RWPE2 (cell line): ENCODE measurements around the gene PLSCR1.

Experiments used
- ATAC-seq: fragments of 200-7000 bp; cut with Tn5 transposase; 3 replicates; pipeline ENCODE4 v1.9.1; 2021; ENCODE audit warnings: low read depth
- DNase-seq: peaks from one replicate; pipeline ENCODE4 v3.0.0-alpha.2; 2020; ENCODE audit warnings: low spot score
- H3K27ac ChIP-seq: fragments of 450-650 bp; 2 replicates; pipeline ENCODE4 v1.5.1; 2017; ENCODE audit warnings: mild to moderate bottlenecking; ENCODE audit not compliant: poor library complexity, severe bottlenecking
- H3K27me3 ChIP-seq: fragments of 250-450 bp; sonication (Bioruptor Pico); 2 replicates; pipeline ENCODE4 v1.5.1; 2021; ENCODE audit warnings: mild to moderate bottlenecking, moderate library complexity; ENCODE audit not compliant: insufficient read depth, poor library complexity, severe bottlenecking
- H3K36me3 ChIP-seq: fragments of 250-450 bp; sonication (Bioruptor Pico); 2 replicates; pipeline ENCODE4 v1.5.1; 2020; ENCODE audit warnings: low read depth, mild to moderate bottlenecking, moderate library complexity
- H3K4me1 ChIP-seq: fragments of 250-450 bp; sonication (Bioruptor Pico); 2 replicates; pipeline ENCODE4 v1.5.1; 2021; ENCODE audit warnings: mild to moderate bottlenecking, moderate library complexity; ENCODE audit not compliant: insufficient read depth, poor library complexity, severe bottlenecking
- H3K4me3 ChIP-seq: fragments of 250-450 bp; sonication (Bioruptor Pico); 2 replicates; pipeline ENCODE4 v1.5.1; 2021; ENCODE audit warnings: mild to moderate bottlenecking, moderate library complexity; ENCODE audit not compliant: severe bottlenecking
- H3K9me3 ChIP-seq: fragments of 250-450 bp; sonication (Bioruptor Pico); 2 replicates; pipeline ENCODE4 v1.5.1; 2021; ENCODE audit warnings: mild to moderate bottlenecking, moderate library complexity; ENCODE audit not compliant: severe bottlenecking
- TF ChIP-seq, protein P1 (sequence below): fragments of 450-650 bp; IDR thresholded peaks from one replicate; pipeline ENCODE4 v1.5.1; 2017; ENCODE audit warnings: mild to moderate bottlenecking, moderate library complexity; ENCODE audit not compliant: poor library complexity, severe bottlenecking

The PLSCR1 gene

GRCh38 chr3:146574173-146574572 is 29.8 kb upstream of the PLSCR1 start:
- DNase-seq (no peak), ATAC-seq (no peak)
- Histone ChIP-seq H3K27ac (no peak overlapping the region), H3K9me3 (no peaks in the 10 kb centered on the region), H3K27me3 (no peaks in the 10 kb centered on the region), H3K4me3 (no peak overlapping the region), H3K36me3 (no peaks in the 10 kb centered on the region), H3K4me1 (no peaks in the 10 kb centered on the region)
- TF ChIP-seq, protein P1, sequence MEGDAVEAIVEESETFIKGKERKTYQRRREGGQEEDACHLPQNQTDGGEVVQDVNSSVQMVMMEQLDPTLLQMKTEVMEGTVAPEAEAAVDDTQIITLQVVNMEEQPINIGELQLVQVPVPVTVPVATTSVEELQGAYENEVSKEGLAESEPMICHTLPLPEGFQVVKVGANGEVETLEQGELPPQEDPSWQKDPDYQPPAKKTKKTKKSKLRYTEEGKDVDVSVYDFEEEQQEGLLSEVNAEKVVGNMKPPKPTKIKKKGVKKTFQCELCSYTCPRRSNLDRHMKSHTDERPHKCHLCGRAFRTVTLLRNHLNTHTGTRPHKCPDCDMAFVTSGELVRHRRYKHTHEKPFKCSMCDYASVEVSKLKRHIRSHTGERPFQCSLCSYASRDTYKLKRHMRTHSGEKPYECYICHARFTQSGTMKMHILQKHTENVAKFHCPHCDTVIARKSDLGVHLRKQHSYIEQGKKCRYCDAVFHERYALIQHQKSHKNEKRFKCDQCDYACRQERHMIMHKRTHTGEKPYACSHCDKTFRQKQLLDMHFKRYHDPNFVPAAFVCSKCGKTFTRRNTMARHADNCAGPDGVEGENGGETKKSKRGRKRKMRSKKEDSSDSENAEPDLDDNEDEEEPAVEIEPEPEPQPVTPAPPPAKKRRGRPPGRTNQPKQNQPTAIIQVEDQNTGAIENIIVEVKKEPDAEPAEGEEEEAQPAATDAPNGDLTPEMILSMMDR = no peak

- H3K4me1 ChIP-seq = no peaks in the 10 kb centered on the region
- no peaks in the 10 kb centered on the region for H3K9me3 ChIP-seq
- H3K27ac ChIP-seq = no peak overlapping the region
- H3K27me3 ChIP-seq = no peaks in the 10 kb centered on the region
- TF ChIP-seq, protein P1 = no peak
- no peaks in the 10 kb centered on the region for H3K36me3 ChIP-seq
- no peak for ATAC-seq
- DNase-seq = no peak
- H3K4me3 ChIP-seq = no peak overlapping the region
Observed at GRCh38 chr3:146569314-146569713, 24.9 kb upstream of the PLSCR1 start.

GRCh38 chr3:146566138-146566537 is 21.7 kb upstream of the PLSCR1 start:
- Histone ChIP-seq H3K9me3 (no peaks in the 10 kb centered on the region), H3K36me3 (no peaks in the 10 kb centered on the region), H3K4me3 (no peak overlapping the region), H3K27ac (no peak overlapping the region), H3K27me3 (no peaks in the 10 kb centered on the region), H3K4me1 (no peaks in the 10 kb centered on the region)
- TF ChIP-seq, protein P1 = no peak
- no peak for DNase-seq
- no peak for ATAC-seq

GRCh38 chr3:146561879-146562278 is 17.5 kb upstream of the PLSCR1 start:
- TF ChIP-seq, protein P1 = no peak
- DNase-seq (no peak), ATAC-seq (peak; percentile 44; the same call in 1 of the 3 replicates)
- H3K4me3 ChIP-seq = no peak overlapping the region
- no peaks in the 10 kb centered on the region for H3K9me3 ChIP-seq
- no peaks in the 10 kb centered on the region for H3K27me3 ChIP-seq
- no peaks in the 10 kb centered on the region for H3K36me3 ChIP-seq
- no peak overlapping the region for H3K27ac ChIP-seq
- H3K4me1 ChIP-seq = no peaks in the 10 kb centered on the region

GRCh38 chr3:146561463-146561862 is 17.1 kb upstream of the PLSCR1 start:
- ATAC-seq = no peak
- DNase-seq = no peak
- no peaks in the 10 kb centered on the region for H3K9me3 ChIP-seq
- TF ChIP-seq, protein P1 = no peak
- H3K27ac ChIP-seq = no peak overlapping the region
- H3K4me3 ChIP-seq = no peak overlapping the region
- H3K36me3 ChIP-seq = no peaks in the 10 kb centered on the region
- H3K4me1 ChIP-seq = no peaks in the 10 kb centered on the region
- H3K27me3 ChIP-seq = no peaks in the 10 kb centered on the region
